ENCODE data around the gene BOD1L1.

DNA sequence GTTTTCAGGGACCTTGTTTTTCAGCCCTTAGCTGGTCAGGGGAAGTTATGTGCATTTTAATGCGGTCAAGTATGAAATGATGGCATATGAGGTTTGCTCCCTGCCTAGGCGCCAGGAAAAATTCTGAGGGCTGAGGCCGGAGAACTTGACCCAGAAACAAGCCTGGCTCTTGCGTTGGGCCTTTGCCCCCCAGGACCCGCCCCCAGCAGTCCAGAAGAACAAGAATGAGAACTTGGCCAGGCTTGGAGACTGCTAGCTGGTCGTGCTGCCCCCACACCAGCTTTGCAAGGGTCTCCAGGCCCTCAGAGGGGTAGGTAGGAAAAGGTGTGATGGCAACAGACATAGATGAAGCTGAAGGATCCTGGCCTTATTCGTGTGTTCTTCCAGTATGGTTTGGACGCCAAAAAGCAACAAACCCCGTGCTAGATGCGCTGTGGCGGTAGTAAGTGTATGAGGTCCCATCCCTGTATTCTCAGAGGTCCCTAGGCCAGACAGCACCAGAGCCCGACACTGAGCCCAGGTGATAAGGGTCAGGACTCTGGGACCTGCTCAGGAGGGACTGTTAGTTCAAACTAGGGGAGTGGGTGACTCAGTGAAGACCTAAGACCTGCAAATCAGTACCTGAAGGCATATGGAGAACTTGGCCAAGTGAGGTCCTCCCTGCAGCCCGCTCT is 93.7 kb downstream of the BOD1L1 start:
- TF ChIP-seq, protein P1, sequence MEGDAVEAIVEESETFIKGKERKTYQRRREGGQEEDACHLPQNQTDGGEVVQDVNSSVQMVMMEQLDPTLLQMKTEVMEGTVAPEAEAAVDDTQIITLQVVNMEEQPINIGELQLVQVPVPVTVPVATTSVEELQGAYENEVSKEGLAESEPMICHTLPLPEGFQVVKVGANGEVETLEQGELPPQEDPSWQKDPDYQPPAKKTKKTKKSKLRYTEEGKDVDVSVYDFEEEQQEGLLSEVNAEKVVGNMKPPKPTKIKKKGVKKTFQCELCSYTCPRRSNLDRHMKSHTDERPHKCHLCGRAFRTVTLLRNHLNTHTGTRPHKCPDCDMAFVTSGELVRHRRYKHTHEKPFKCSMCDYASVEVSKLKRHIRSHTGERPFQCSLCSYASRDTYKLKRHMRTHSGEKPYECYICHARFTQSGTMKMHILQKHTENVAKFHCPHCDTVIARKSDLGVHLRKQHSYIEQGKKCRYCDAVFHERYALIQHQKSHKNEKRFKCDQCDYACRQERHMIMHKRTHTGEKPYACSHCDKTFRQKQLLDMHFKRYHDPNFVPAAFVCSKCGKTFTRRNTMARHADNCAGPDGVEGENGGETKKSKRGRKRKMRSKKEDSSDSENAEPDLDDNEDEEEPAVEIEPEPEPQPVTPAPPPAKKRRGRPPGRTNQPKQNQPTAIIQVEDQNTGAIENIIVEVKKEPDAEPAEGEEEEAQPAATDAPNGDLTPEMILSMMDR (conservative IDR thresholded peaks at IDR 0.05; ENCODE audit: low read depth, low read length) = no peak
- TF ChIP-seq EZH2 (IDR thresholded peaks at IDR 0.05; ENCODE audit: low read length, unreplicated experiment) = no peak
- TF ChIP-seq EZH2phosphoT487 (IDR thresholded peaks at IDR 0.05; ENCODE audit: borderline replicate concordance, low read length) = no peak

Measured in PC-3 (cell line).